Measurements from ENCODE around the gene EGFR.

The EGFR gene

DNA sequence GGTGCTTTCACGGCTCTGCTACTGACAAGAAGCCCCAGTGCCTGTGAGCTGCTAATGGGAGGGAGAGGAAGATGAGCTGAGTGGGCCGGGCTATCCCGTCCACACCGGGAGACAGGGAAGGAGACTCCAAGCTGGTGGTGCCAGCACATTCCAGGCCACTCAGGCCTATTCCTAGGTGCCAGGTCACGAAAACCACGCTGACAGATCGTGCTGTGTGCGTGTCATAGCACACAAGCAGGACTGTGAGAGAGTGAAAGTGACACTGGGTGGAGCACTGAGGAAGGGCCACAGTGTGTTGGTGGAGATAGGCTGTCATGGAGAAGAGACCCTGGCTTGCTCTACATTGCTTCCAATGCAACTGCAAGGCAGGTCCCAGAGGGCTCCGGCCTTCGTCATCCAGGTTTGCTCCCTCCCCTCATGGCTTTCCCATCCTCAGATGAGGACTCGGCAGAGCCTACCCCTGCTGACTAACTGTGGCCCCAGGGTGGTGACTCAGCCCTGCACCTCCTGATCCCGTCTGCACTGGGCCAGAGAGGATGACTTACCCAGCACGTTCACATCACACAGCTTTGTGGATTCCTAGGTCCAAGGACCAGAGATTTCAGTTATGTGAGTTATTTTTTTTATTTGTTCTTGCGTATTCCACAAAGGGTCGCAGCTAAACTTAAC, 167.3 kb downstream of the EGFR start:
- no peak overlapping the region for H3K27ac ChIP-seq
- no peaks in the 10 kb centered on the region for H3K27me3 ChIP-seq (ENCODE audit: insufficient read depth, low read depth)
- H3K4me3 ChIP-seq (IDR thresholded peaks at IDR 0.05; ENCODE audit: insufficient read depth, low read depth, low read length) = no peak overlapping the region
- no peaks in the 10 kb centered on the region for H3K36me3 ChIP-seq (ENCODE audit: insufficient read depth)
- H3K4me1 ChIP-seq (ENCODE audit: low read depth, poor library complexity, severe bottlenecking) = no peaks in the 10 kb centered on the region
- H4K20me1 ChIP-seq (ENCODE audit: insufficient read depth) = no peaks in the 10 kb centered on the region
- TF ChIP-seq, protein P1, sequence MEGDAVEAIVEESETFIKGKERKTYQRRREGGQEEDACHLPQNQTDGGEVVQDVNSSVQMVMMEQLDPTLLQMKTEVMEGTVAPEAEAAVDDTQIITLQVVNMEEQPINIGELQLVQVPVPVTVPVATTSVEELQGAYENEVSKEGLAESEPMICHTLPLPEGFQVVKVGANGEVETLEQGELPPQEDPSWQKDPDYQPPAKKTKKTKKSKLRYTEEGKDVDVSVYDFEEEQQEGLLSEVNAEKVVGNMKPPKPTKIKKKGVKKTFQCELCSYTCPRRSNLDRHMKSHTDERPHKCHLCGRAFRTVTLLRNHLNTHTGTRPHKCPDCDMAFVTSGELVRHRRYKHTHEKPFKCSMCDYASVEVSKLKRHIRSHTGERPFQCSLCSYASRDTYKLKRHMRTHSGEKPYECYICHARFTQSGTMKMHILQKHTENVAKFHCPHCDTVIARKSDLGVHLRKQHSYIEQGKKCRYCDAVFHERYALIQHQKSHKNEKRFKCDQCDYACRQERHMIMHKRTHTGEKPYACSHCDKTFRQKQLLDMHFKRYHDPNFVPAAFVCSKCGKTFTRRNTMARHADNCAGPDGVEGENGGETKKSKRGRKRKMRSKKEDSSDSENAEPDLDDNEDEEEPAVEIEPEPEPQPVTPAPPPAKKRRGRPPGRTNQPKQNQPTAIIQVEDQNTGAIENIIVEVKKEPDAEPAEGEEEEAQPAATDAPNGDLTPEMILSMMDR (conservative IDR thresholded peaks at IDR 0.05; ENCODE audit: low read depth, low read length) = no peak
- no peak overlapping the region for H3K4me2 ChIP-seq
- no peaks in the 10 kb centered on the region for H3K79me2 ChIP-seq (ENCODE audit: insufficient read depth, low read depth)
- H3K9ac ChIP-seq = no peak overlapping the region
- H2AFZ ChIP-seq (ENCODE audit: low read depth) = no peak overlapping the region

DNA sequence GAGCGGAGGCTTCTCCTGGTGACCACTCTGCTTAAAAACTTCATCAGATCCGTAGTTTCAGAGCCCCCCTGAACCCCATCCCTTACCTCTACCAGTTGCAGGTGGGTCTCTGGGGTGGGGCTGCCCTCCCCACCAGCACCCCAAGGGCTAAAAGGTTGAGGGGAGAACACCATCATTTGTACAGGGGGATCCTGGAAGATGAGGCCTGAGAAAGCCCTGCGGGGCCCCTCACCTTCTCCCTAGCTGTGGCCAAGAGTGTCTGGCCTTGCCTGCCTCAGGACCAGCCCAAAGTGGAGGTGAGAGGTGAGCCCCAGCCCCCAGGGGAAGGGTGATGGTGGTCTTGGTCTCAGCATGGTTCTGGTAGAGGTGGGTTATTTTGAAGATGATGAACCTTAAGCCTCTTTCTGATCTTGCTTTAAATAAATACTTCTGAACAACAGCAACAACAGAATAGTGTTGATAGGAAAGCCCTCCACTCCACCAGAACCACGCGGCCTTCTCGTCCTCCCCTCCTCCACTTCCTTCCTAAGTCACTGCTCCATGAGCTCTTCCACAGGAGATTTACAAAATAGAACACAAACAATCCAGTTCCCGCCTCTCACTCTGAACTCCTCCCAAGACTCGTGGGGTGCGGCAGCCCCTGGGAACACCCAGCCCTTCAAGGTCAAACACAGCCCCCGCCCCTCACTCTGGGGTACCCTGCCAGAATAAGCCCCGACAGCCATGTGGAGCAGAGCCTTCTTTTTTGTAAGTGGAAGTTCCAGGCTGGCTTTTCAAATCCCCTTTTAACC, 169.1 kb downstream of the EGFR start:
- no peaks in the 10 kb centered on the region for H3K79me2 ChIP-seq (ENCODE audit: insufficient read depth, low read depth)
- no peak overlapping the region for H3K27ac ChIP-seq
- no peaks in the 10 kb centered on the region for H3K27me3 ChIP-seq (ENCODE audit: insufficient read depth, low read depth)
- H3K9ac ChIP-seq = no peak overlapping the region
- TF ChIP-seq, protein P1 (conservative IDR thresholded peaks at IDR 0.05; ENCODE audit: low read depth, low read length) = no peak
- no peak overlapping the region for H2AFZ ChIP-seq (ENCODE audit: low read depth)
- H3K4me1 ChIP-seq (ENCODE audit: low read depth, poor library complexity, severe bottlenecking) = no peaks in the 10 kb centered on the region
- H3K36me3 ChIP-seq (ENCODE audit: insufficient read depth) = no peaks in the 10 kb centered on the region
- H3K4me2 ChIP-seq = no peak overlapping the region
- no peaks in the 10 kb centered on the region for H4K20me1 ChIP-seq (ENCODE audit: insufficient read depth)
- H3K4me3 ChIP-seq (IDR thresholded peaks at IDR 0.05; ENCODE audit: insufficient read depth, low read depth, low read length) = no peak overlapping the region

DNA sequence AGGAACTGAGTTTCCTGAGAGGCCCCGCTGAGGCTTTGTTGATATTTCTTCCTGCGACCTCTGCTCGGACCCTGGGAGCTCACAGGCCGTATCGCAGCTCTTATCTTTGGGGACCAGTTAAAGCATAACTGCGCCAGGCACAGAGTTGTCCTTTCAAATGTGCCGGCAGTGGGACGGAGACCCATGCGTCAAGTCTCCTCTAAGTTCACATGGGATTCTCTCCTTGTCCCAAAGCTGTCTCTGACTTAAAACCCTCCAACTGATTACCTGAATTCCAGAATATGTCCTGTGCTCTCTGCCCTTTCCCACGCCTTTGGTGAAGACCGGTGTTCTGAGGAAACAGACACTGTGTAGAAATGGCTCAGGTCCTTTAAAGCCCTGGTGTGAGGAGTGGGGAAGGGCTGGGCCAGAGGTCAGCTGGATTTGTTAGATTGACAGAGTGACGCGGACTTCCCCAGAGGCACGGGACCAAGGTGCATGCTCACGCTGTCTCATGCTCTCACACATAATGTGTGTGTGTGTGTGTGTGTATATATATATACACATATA, 169.8 kb downstream of the EGFR start:
- Histone ChIP-seq H3K27ac (no peak overlapping the region), H3K4me2 (no peak overlapping the region), H3K4me1 (ENCODE audit: low read depth, poor library complexity, severe bottlenecking) (no peaks in the 10 kb centered on the region), H3K4me3 (IDR thresholded peaks at IDR 0.05; ENCODE audit: insufficient read depth, low read depth, low read length) (no peak overlapping the region), H3K36me3 (ENCODE audit: insufficient read depth) (no peaks in the 10 kb centered on the region), H3K9ac (no peak overlapping the region), H3K79me2 (ENCODE audit: insufficient read depth, low read depth) (no peaks in the 10 kb centered on the region), H4K20me1 (ENCODE audit: insufficient read depth) (no peaks in the 10 kb centered on the region), H2AFZ (ENCODE audit: low read depth) (no peak overlapping the region), H3K27me3 (ENCODE audit: insufficient read depth, low read depth) (no peaks in the 10 kb centered on the region)
- TF ChIP-seq, protein P1 (conservative IDR thresholded peaks at IDR 0.05; ENCODE audit: low read depth, low read length) = no peak

DNA sequence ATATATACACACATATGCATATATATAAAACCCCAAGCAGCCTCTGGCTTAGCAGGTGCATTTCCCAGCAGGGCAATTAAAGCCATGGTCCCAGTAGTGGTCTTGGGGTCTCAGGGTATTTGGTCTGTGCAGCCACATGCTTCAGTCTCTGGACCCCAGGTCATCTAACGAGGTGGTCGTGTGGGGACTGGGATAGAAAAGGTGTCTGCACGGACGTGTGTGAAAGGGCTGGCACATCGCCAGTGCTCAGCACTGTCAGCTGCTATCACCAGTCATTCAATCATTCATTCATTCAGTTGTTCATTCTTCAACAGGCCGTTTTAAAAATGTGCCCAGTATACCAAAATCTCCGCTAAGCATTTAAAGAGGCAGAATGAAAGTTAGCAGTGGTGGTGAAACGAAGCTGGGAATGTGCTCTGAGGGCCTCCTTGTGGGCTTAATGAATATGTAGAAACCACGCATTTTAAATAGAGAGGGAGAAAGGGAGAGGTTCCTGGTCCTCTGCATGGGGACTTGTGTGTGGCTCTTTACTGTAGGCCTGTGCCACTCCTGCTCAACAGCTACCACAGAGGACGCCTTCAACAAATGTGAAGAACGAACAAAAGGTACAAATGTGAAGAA, 170.4 kb downstream of the EGFR start:
- H4K20me1 ChIP-seq (ENCODE audit: insufficient read depth) = no peaks in the 10 kb centered on the region
- no peaks in the 10 kb centered on the region for H3K27me3 ChIP-seq (ENCODE audit: insufficient read depth, low read depth)
- no peak overlapping the region for H3K4me3 ChIP-seq (IDR thresholded peaks at IDR 0.05; ENCODE audit: insufficient read depth, low read depth, low read length)
- H3K36me3 ChIP-seq (ENCODE audit: insufficient read depth) = no peaks in the 10 kb centered on the region
- no peak overlapping the region for H3K27ac ChIP-seq
- no peaks in the 10 kb centered on the region for H3K79me2 ChIP-seq (ENCODE audit: insufficient read depth, low read depth)
- H3K4me2 ChIP-seq = no peak overlapping the region
- TF ChIP-seq, protein P1 (conservative IDR thresholded peaks at IDR 0.05; ENCODE audit: low read depth, low read length) = no peak
- no peaks in the 10 kb centered on the region for H3K4me1 ChIP-seq (ENCODE audit: low read depth, poor library complexity, severe bottlenecking)
- no peak overlapping the region for H3K9ac ChIP-seq
- H2AFZ ChIP-seq (ENCODE audit: low read depth) = no peak overlapping the region

All from KMS-11 (cell line).